ENCODE data around the gene MME.
A peak's percentile ranks its signal among the peaks of the same experiment; 100 is the strongest.

The MME gene

DNA sequence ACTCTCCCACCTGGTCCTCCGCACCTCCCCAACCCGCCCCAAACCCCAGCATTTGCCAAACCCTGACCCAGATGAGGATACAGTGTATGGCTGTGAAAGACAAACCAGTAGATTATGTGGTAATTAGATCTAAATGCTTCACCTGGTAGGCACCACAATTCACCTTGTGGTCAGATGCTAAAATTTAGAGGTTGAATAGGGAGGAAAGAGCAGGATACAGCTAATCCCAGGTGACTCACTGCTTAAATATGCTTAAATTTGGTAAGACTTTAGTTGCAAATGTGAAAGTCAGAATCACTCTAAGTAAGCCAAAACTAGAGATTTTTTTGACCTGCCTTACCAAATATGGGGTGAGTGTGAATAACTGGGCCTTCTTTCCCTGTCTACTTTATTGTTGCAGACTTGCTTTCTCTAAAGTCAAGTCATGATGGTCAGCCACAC, 105.5 kb downstream of the MME start:
- no peak for TF ChIP-seq CTCF (IDR thresholded peaks at IDR 0.05; ENCODE audit: insufficient read depth, low read depth, low read length, missing control alignments)
- H3K4me3 ChIP-seq (ENCODE audit: low read length): no peak overlapping the region
- peak; percentile 7 for DNase-seq (ENCODE audit: low read depth)

DNA sequence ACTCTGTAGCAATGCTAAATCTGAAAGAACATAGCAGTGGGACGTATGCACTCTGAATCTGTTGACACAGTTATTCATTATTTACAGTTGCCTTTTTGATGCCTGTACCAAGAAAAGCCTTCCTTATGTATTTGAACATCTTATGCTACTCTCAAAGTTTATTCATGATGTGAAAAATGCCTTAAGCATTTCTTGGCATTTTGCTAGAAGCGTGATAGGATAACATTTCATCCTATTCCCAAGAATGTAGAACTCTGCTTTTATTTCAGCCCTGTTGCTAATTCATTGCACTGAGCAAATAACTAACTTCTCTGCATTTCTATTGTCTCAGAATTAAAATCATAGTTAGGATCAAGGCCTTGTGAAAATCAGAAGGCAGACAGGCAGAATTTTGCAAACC, 107.9 kb downstream of the MME start:
- DNase-seq (ENCODE audit: low read depth): no peak
- H3K4me3 ChIP-seq (ENCODE audit: low read length): no peak overlapping the region
- no peak for TF ChIP-seq CTCF (IDR thresholded peaks at IDR 0.05; ENCODE audit: insufficient read depth, low read depth, low read length, missing control alignments)

DNA sequence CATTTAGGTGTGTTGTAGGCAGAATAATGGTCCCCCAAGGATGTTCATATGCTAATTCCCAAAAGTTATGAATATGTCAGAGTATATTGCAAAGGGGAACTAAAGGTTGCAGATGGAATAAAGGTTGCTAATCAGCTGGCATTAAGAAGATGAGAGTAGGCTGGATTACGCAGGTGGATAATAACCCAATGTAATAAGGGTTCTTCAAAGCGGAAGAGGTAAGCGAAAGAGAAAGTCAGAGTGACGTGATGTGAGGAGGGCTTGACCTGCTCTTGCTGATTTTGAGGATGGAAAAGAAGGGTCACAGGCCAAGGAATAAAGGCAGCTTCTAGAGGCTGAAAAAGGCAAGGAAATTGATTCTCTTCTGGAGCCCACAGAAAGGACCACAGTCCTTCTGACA, 109.4 kb downstream of the MME start:
- DNase-seq (ENCODE audit: low read depth): no peak
- no peak overlapping the region for H3K4me3 ChIP-seq (ENCODE audit: low read length)
- no peak for TF ChIP-seq CTCF (IDR thresholded peaks at IDR 0.05; ENCODE audit: insufficient read depth, low read depth, low read length, missing control alignments)

GRCh38 chr3:155190691-155191090, 110.6 kb downstream of the MME start:
- no peak overlapping the region for H3K4me3 ChIP-seq (ENCODE audit: low read length)
- no peak for DNase-seq (ENCODE audit: low read depth)
- TF ChIP-seq CTCF (IDR thresholded peaks at IDR 0.05; ENCODE audit: insufficient read depth, low read depth, low read length, missing control alignments): no peak

GRCh38 chr3:155192957-155193746, 113.0 kb downstream of the MME start:
- no peak for DNase-seq (ENCODE audit: low read depth)
- H3K4me3 ChIP-seq (ENCODE audit: low read length): no peak overlapping the region
- TF ChIP-seq CTCF (IDR thresholded peaks at IDR 0.05; ENCODE audit: insufficient read depth, low read depth, low read length, missing control alignments): no peak

- no peak for TF ChIP-seq CTCF (IDR thresholded peaks at IDR 0.05; ENCODE audit: insufficient read depth, low read depth, low read length, missing control alignments)
- DNase-seq (ENCODE audit: low read depth): no peak
- H3K4me3 ChIP-seq (ENCODE audit: low read length): no peak overlapping the region
These were observed 113.7 kb downstream of the MME start for GRCh38 chr3:155193868-155194267.
